ACHN (cell line): ENCODE measurements around the gene LY9.
A peak's percentile ranks its signal among the peaks of the same experiment; 100 is the strongest.

ENCODE experiments used
- DNase-seq: peaks from one replicate; pipeline ENCODE4 v3.0.0-alpha.2; 2015
- in situ Hi-C: cut with HindIII; loops from 2 replicates; pipeline ENCODE4 v1.10.0; 2017; ENCODE audit warnings: low sequenced_read_pairs, low pct_ligation_motif_present, low pct_unique_long_range_greater_than_20kb

LY9 gene

GRCh38 chr1:160795951-160796383, at the start of gene LY9:
Gene LY9 (plus strand): TSS chr1:160796174. CDS start chr1:160796188, 14 bp downstream.
- in situ Hi-C loops, result no loop called here
- no peak for DNase-seq

- in situ Hi-C loops, result no loop called here
- no peak for DNase-seq
Measured at GRCh38 chr1:160746836-160747500, 49.0 kb upstream of the LY9 start.

- in situ Hi-C loops, result no loop called here
- DNase-seq, result no peak
Measured at GRCh38 chr1:160747717-160748116, 48.3 kb upstream of the LY9 start.

GRCh38 chr1:160748181-160748877, 47.6 kb upstream of the LY9 start:
- peak; percentile 29 for DNase-seq
- in situ Hi-C loops, result no loop called here

- in situ Hi-C loops, result no loop called here
- no peak for DNase-seq
Measured at GRCh38 chr1:160748878-160749269, 47.1 kb upstream of the LY9 start.

GRCh38 chr1:160750608-160751007, 45.4 kb upstream of the LY9 start:
- DNase-seq, result no peak
- in situ Hi-C loops, result no loop called here

GRCh38 chr1:160752406-160752805, 43.6 kb upstream of the LY9 start:
- DNase-seq, result no peak
- in situ Hi-C loops, result no loop called here

- no peak for DNase-seq
- in situ Hi-C loops, result no loop called here
Measured at GRCh38 chr1:160752924-160753323, 43.0 kb upstream of the LY9 start.

- in situ Hi-C loops, result no loop called here
- no peak for DNase-seq
Measured at GRCh38 chr1:160753594-160753993, 42.4 kb upstream of the LY9 start.

GRCh38 chr1:160755461-160755860, 40.5 kb upstream of the LY9 start:
- in situ Hi-C loops, result no loop called here
- no peak for DNase-seq

- no peak for DNase-seq
- in situ Hi-C loops, result no loop called here
Measured at GRCh38 chr1:160755911-160756848, 39.8 kb upstream of the LY9 start.

- in situ Hi-C loops, result no loop called here
- DNase-seq, result no peak
Measured at GRCh38 chr1:160756849-160757201, 39.1 kb upstream of the LY9 start.

- no peak for DNase-seq
- in situ Hi-C loops, result no loop called here
Measured at GRCh38 chr1:160758521-160758920, 37.5 kb upstream of the LY9 start.

- in situ Hi-C loops, result no loop called here
- DNase-seq, result no peak
Measured at GRCh38 chr1:160759740-160760139, 36.2 kb upstream of the LY9 start.

- DNase-seq, result no peak
- in situ Hi-C loops, result no loop called here
Measured at GRCh38 chr1:160761046-160761445, 34.9 kb upstream of the LY9 start.

- in situ Hi-C loops, result no loop called here
- no peak for DNase-seq
Measured at GRCh38 chr1:160761886-160762285, 34.1 kb upstream of the LY9 start.

GRCh38 chr1:160763993-160764392, 32.0 kb upstream of the LY9 start:
- no peak for DNase-seq
- in situ Hi-C loops, result no loop called here

GRCh38 chr1:160767395-160768294, 28.3 kb upstream of the LY9 start:
- DNase-seq, result no peak
- in situ Hi-C loops, result no loop called here
